NCI-H526 (cell line): ENCODE results near the gene DGKB.
"Not testable (repeated sequence)": the region's sequence is repeated elsewhere in the genome, so short reads cannot be mapped to it uniquely, and the experiment has no call there.

Source experiments
- DNase-seq, 2 experiments: peaks; one replicate each; lab custom pipeline; 2025; lab: John Stamatoyannopoulos, UW

Gene DGKB

GRCh38 chr7:14458846-14459245, 443.7 kb downstream of the DGKB start:
- DNase-seq, result not testable (repeated sequence)

DNA sequence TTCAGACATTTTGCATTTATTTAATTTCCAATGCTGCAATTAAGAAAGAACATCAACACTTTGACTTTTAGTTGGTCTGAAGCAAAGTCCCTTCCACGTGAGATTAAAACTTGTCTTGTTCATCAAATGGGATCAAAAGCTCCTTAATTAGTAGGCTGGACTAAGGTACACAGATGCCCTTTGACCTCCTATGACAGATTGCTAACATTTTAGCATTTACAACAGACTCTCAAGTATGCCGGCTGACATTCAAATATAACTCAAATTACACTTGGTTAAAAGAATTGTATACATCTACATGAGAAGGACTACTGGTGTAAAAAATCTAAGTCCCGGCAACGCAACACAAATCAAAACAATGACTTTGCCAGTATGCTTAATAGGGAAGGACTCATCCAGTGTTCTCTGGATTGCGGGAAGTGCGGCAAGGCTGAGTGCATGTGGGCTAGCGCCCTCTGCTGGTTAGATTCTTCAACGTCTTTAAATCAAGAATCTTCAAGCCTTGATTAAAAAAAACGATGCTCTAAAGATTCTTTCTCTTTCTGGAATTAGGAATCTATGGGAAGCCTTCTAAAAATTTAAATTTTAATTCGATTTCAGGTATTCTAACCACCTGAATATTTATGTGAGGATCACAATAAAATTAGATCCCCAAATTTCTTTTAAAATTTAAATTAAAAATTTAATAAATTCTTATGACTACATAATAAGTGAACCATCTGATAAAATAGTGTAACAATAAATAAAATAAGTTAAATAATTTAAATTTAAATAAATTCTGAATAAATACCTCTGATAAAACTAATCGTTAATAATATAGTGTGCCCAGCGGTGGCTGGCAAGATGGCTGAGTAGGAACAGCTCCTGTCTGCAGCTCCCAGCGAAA, 444.7 kb downstream of the DGKB start:
- DNase-seq, result peak; percentile 18 to 78

DNA sequence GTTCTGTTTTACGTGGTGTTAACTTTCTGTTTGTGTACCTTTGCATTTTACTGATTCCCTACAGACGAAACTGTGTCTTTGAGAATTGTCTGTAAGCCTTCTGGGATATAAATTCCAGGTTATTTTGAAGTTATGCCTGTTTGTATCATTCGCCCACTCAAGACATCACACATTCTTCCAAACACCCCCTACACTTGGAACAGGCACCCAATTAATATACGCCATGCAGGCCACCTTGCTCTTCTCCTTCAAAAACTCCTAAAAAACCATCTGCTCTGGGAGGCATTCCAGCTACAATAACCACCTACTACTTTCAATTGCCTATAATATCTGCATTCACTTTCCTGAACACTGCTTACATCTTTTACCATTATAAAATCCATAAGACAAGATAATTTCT, 453.3 kb downstream of the DGKB start:
- no peak for DNase-seq

GRCh38 chr7:14446829-14447228, 455.7 kb downstream of the DGKB start:
- DNase-seq, result no peak

DNA sequence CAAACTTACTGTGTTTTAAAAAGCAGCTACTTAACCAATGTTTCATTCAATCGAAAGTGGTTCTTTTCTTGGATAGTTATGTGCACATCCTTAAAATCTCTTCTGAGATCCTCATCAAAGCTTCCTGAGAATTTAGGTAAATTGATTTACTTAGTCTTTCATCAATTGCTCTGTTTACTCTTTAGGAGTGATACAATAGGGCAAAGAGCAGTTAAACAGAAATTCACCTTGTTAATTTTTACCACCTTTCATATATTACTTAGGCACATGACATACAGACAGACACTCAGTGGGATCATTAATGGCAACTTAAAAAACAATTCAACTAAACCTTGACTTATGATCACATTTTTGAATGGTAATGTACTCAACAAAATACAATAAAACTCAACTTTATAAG, 456.3 kb downstream of the DGKB start:
- no peak for DNase-seq

DNA sequence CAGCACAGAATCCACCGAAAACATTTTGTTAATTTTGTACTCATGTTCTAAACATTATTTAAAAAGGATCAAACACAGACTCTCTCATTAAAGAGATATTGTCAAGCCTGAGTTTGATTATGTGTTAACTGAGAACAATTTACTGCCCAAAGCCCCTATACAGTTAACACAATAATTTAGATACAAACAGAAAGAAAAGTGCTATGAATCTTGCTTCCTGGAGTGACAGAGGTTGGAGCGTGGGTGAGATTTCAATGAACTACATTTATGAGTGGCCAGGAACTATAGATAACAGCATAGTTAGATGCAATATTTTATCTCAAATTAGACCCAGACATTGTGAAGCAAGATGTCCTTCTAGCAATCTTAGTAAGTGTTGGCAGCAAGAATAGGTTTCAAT, 464.2 kb downstream of the DGKB start:
- no peak for DNase-seq

- DNase-seq, result no peak
Measured at GRCh38 chr7:14436878-14437277, 465.7 kb downstream of the DGKB start.

- no peak for DNase-seq
Measured at GRCh38 chr7:14432924-14433323, 469.6 kb downstream of the DGKB start.

- DNase-seq, result no peak
Measured at GRCh38 chr7:14430926-14431325, 471.6 kb downstream of the DGKB start.

DNA sequence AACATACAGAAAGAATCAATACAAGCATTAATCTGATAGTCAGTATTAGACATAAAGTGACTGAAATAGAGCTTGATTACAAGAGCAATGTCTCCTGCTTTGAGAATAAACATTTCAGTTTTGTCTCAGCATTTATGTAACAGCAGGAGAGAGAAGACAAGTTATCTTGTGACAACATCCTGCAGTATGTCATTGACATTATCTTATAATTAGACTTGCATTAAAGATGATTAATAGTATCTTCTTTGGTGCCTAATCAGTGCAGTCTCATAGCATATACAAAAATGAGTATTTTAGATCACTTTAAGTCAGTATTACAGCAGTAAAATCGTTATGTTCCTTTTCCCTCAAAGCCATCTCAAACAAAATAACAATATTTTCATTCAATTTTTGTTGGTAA, 477.0 kb downstream of the DGKB start:
- no peak for DNase-seq

GRCh38 chr7:14424675-14425074, 477.9 kb downstream of the DGKB start:
- DNase-seq, result no peak

DNA sequence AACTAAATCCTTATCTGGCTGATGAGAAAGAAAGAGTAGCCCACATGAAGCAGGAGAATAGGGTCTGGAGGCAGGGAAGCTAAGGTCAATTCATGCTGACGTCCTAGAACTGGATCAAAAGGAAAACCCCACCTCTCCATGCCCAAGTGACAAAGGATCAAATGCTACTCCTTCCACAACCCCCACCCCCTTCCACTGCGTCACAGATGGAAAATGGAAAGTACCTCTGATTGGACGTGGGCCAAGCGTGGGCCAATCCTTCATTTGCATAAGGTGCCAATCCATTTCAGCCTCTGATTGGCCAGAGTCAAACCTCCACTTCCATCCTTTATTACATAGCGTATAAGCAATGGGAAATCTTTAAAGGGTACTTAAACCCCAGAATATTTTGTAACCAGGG, 481.8 kb downstream of the DGKB start:
- DNase-seq, result no peak

DNA sequence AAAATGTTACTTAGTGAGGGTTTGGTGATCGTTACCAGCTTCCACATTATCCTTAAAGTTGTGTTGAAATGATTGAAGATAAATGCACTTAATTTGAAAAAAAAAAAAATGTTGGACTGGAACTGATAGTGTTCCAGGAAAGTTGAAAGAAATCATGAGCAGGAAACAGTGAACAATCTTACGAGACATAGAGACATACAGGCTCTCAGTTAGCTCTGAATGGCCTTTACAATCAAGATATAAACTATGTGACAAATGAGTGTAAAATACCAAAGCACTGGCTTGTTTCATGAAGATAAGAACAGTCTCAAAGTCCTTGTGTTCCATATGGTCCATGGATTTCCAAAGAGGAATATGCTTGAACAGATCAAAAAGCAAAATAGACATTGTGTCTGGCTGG, 483.0 kb downstream of the DGKB start:
- DNase-seq, result no peak

GRCh38 chr7:14418633-14419032, 483.9 kb downstream of the DGKB start:
- no peak for DNase-seq

GRCh38 chr7:14414274-14414986, 488.1 kb downstream of the DGKB start:
- no peak for DNase-seq

GRCh38 chr7:14407246-14408015, 495.1 kb downstream of the DGKB start:
- DNase-seq, result no peak

DNA sequence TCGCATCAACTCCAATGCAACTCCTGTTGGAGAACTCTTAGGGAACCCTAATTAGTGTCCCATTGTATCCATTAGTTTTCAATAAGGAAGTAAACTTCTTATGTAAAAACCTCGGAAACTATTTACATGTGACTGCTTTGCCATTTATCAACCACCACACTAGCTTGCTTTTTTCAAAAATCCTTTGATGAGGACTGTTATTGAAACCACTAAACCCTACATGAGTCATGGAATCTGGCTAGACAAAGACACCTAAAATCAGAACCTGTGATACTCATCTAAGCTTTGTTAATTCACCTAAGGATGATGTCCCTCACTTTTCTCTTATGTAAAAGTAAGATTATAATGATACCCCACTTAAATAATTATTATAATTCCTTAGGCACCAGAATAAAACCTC, 499.0 kb downstream of the DGKB start:
- no peak for DNase-seq

- no peak for DNase-seq
Measured at GRCh38 chr7:14400271-14400670, 502.3 kb downstream of the DGKB start.

- DNase-seq, result no peak
Measured at GRCh38 chr7:14398526-14398925, 504.0 kb downstream of the DGKB start.

DNA sequence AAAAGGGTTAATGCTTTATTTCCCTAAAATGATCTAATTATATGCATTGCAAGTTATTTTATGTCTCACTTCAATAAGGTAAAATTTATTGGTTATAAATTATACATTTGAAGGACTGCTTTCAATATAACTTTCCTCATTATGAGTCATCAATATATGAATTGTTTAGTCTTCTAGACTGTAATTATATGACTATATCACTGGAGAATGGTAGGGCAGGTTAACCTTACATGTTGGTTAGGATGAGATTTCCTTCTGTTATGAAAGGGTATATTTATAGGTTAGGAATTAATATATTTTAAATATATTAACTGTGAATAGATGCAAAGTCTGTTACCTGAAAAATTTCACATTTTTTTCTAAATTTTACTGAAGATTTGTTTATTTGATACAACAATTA, 506.7 kb downstream of the DGKB start:
- DNase-seq, result no peak

DNA sequence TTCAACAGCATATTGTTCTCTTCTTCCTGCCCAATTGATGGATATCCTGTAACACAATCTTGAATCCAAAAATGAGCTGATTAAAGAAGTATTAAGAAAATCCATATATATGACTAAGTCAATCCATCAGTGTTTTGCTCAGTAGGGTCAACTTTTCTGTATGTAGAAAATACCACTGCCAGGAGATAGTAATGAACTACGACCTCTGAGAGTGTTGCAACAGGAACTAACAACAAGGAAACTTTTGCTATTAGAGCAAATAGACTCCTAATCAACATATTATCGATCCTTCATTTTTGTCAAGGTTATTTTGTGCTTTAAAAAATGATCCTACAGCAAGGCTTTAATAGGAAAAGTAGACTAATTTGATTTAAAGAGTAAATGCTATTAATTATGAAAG, 507.8 kb downstream of the DGKB start:
- no peak for DNase-seq

- DNase-seq, result no peak
Measured at GRCh38 chr7:14389595-14389994, 513.0 kb downstream of the DGKB start.

DNA sequence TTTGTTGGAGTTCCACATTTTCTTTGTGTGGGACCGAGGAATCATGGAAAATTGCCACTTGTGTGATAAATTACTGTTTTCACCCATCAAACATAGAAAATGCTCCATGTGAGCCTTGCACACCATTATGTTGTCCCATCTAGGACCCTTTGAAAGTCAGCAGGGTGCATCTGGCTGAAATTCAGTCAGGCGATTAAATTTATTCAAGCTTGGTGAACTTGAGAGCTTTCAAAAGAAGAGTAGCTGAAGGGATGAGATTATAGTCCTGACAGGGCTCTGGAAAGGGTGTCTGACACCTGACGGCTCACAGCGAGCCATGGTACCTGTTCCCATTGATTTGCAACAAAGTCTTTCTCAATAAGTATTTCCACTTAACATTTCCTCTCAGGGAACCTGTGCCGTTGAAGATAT, 513.4 kb downstream of the DGKB start:
- no peak for DNase-seq
